K562 (cell line): ENCODE data around the gene ITIH3. TPM values are rescaled to one million over a fixed set of nuclear protein-coding genes. Genes with fewer than 3 reads are reported as not detected.

Experiments
- ATAC-seq: fragments of 200-7000 bp; cut with Tn5 transposase; 3 replicates; pipeline ENCODE4 v1.9.1; 2020; ENCODE audit warnings: moderate library complexity
- BruUV-seq: library from RNA; stranded (reverse); fragments of 400-500 nt; replicated peaks from 2 replicates; lab custom pipeline; 2021; lab: Mats Ljungman, UMichigan
- CTCF ChIA-PET: fragments of 300-600 bp; formaldehyde crosslinking; extraction: SDS; loops from one replicate; lab custom pipeline; 2021; ENCODE audit warnings: low intra/inter-chr PET ratio; lab: Yijun Ruan, JAX
- POLR2A ChIA-PET: fragments of 300-600, 350-650 bp; sonication (Branson Sonifier 250); formaldehyde crosslinking; extraction: SDS; loops from one replicate; lab custom pipeline; 2021; ENCODE audit warnings: antibody characterized with exemption, inconsistent platforms; lab: Yijun Ruan, JAX
- DNase-seq, 4 experiments: peaks; one replicate each; pipeline versions ENCODE4 v3.0.0 to v3.0.0-alpha.2; 2011 to 2018; ENCODE audit warnings: low spot score in 3 of 4, mixed read lengths in 3 of 4; ENCODE audit errors: extremely low read depth in 1 of 4
- FAIRE-seq: peaks from 2 replicates; lab custom pipeline; 2011; peaks lifted over from hg19 to GRCh38; lab: Jason Lieb, UNC
- H2AFZ ChIP-seq: 2 replicates; pipeline ENCODE4 v1.6.0; 2011; ENCODE audit warnings: low read depth, low read length, control low read depth, inconsistent platforms
- H3K27ac ChIP-seq: fragments of 200-600 bp; 3 replicates; pipeline ENCODE4 v1.8.0; 2011; ENCODE audit warnings: low read depth, mild to moderate bottlenecking, control low read depth, inconsistent platforms, low read length, moderate library complexity, mixed read lengths; ENCODE audit errors: extremely low read depth
- H3K27me3 ChIP-seq, 2 experiments: fragments of 300-600 bp in 1 of 2; 2 replicates in 1 of 2; 3 replicates in 1 of 2; pipeline versions ENCODE4 v1.6.0 to v1.8.0; 2011; ENCODE audit warnings: inconsistent platforms in 2 of 2, low read length in 2 of 2, mild to moderate bottlenecking in 1 of 2, mixed read lengths in 1 of 2, moderate library complexity in 1 of 2; ENCODE audit not compliant: control insufficient read depth in 2 of 2, insufficient read depth in 2 of 2
- H3K36me3 ChIP-seq: fragments of 300-600 bp; 3 replicates; pipeline ENCODE4 v1.8.0; 2011; ENCODE audit warnings: mild to moderate bottlenecking, low read length, inconsistent platforms; ENCODE audit not compliant: control insufficient read depth, insufficient read depth
- H3K4me1 ChIP-seq, 2 experiments: fragments of 200-600 bp in 1 of 2; replicated peaks in 1 of 2; 2 replicates in 1 of 2; 3 replicates in 1 of 2; pipeline versions ENCODE4 v1.5.1 to v1.8.0; 2011; ENCODE audit warnings: inconsistent platforms in 2 of 2, low read length in 2 of 2, mild to moderate bottlenecking in 1 of 2, mixed read lengths in 1 of 2, moderate library complexity in 1 of 2; ENCODE audit not compliant: control insufficient read depth in 2 of 2, insufficient read depth in 2 of 2
- H3K4me2 ChIP-seq: 2 replicates; pipeline ENCODE4 v1.6.1; 2011; ENCODE audit warnings: low read length, control low read depth, inconsistent platforms, mixed read lengths; ENCODE audit not compliant: insufficient read depth
- H3K4me3 ChIP-seq: fragments of 200-600 bp; sonication (generic), shearing (Covaris generic); 2 replicates; pipeline ENCODE4 v1.5.1; 2016; ENCODE audit warnings: control low read depth, inconsistent platforms
- H3K79me2 ChIP-seq: fragments of 200-600 bp; 3 replicates; pipeline ENCODE4 v1.8.0; 2011; ENCODE audit warnings: low read length, inconsistent platforms; ENCODE audit not compliant: control insufficient read depth, insufficient read depth
- H3K9ac ChIP-seq, 2 experiments: 2 replicates each; pipeline versions ENCODE4 v1.6.0 to v1.6.1; 2011; ENCODE audit warnings: low read depth in 2 of 2, low read length in 2 of 2, control low read depth in 1 of 2, inconsistent platforms in 1 of 2, mild to moderate bottlenecking in 1 of 2, mixed read lengths in 1 of 2; ENCODE audit not compliant: insufficient read depth in 1 of 2
- H3K9me1 ChIP-seq: one replicate; pipeline ENCODE4 v1.6.0; 2011; ENCODE audit warnings: inconsistent platforms, mild to moderate bottlenecking, low read length, moderate library complexity; ENCODE audit not compliant: control insufficient read depth, insufficient read depth
- H3K9me3 ChIP-seq: replicated peaks from 2 replicates; pipeline ENCODE4 v1.5.1; 2011; ENCODE audit warnings: low read depth, low read length, inconsistent platforms; ENCODE audit not compliant: control insufficient read depth, insufficient read depth
- H4K20me1 ChIP-seq: replicated peaks from 2 replicates; pipeline ENCODE4 v1.6.1; 2011; ENCODE audit warnings: low read length, inconsistent platforms, mixed read lengths; ENCODE audit not compliant: control insufficient read depth, insufficient read depth
- GATA2 ChIP-seq: sonication (generic); formaldehyde crosslinking; IDR thresholded peaks from 2 replicates; pipeline ENCODE4 v1.4.0; 2020; ENCODE audit warnings: mild to moderate bottlenecking, missing genetic modification reagents
- HLTF ChIP-seq: fragments of 450-650 bp; IDR thresholded peaks from 2 replicates; pipeline ENCODE4 v1.6.1; 2016
- KDM5B ChIP-seq: fragments of 200-600 bp; sonication (generic); IDR thresholded peaks from 2 replicates; pipeline ENCODE4 v1.6.1; 2012; ENCODE audit warnings: low read depth, mild to moderate bottlenecking, moderate library complexity, low read length, control low read depth, inconsistent platforms; ENCODE audit not compliant: insufficient replicate concordance
- MTF1 ChIP-seq: fragments of 250-450 bp; sonication (Bioruptor Pico); IDR thresholded peaks from 2 replicates; pipeline ENCODE4 v1.9.0; 2021; ENCODE audit warnings: moderate library complexity, mild to moderate bottlenecking, inconsistent platforms, borderline replicate concordance
- RBM14 ChIP-seq: fragments of 200-400 bp; formaldehyde crosslinking; IDR thresholded peaks from 2 replicates; pipeline ENCODE4 v1.6.1; 2018; ENCODE audit warnings: low read depth, mild to moderate bottlenecking, low read length, moderate library complexity, borderline replicate concordance; ENCODE audit not compliant: insufficient read depth
- ZNF134 ChIP-seq: fragments of 250-450 bp; sonication (Bioruptor Pico); conservative IDR thresholded peaks from 2 replicates; pipeline ENCODE4 v1.4.0; 2020
- ZNF274 ChIP-seq: IDR thresholded peaks from 2 replicates; pipeline ENCODE4 v1.6.1; 2011; ENCODE audit warnings: low read depth, mild to moderate bottlenecking, low read length, moderate library complexity, borderline replicate concordance
- WGBS: fragments of 100-300 bp; shearing (Covaris generic); methylation state at CpG from one replicate; pipeline ENCODE4 v1.1.6; 2016; ENCODE audit warnings: low coverage, mixed read lengths; ENCODE audit not compliant: insufficient coverage; ENCODE audit errors: missing lambda C conversion rate; 5-methylcytosine and 5-hydroxymethylcytosine counted together
- in situ Hi-C: fragments of 300-500 bp; cut with MboI; formaldehyde crosslinking; loops from 4 replicates; pipeline ENCODE4 v1.15.0; 2018; ENCODE audit warnings: inconsistent platforms, mixed read lengths
- intact Hi-C: fragments of 100-400 bp; cut with micrococcal nuclease; formaldehyde crosslinking; loops from 2 replicates; pipeline ENCODE4 v1.14.2; 2022
- polyA plus RNA-seq, 8 experiments: library from polyadenylated mRNA; depleted of rRNA in 4 of 8; stranded (reverse) in 5 of 8; unstranded in 3 of 8; fragments of >200 nt; fragmentation: Nextera tagmentation in 2 of 8; fragmentation: Illumina TruSeq in 1 of 8; extraction: Ambion mirVana in 2 of 8; extraction: Trizol in 1 of 8; gene quantifications; 2 replicates each; pipeline versions ENCODE4 v1.2.1 to v1.2.3, GENCODE V29; 2011 to 2014; ENCODE audit warnings: inconsistent platforms in 1 of 8, missing spikeins in 1 of 8
- total RNA-seq, 7 experiments: library from RNA; depleted of rRNA in 6 of 7; stranded (reverse); fragments of >200 nt in 6 of 7; fragmentation: Illumina TruSeq in 2 of 7; extraction: Trizol in 2 of 7; gene quantifications; 2 replicates each; pipeline versions ENCODE4 v1.2.1 to v1.2.3, GENCODE V29; 2011 to 2021; ENCODE audit warnings: low replicate concordance in 1 of 7
- TF ChIP-seq, protein P1 (sequence below): fragments of 450-650 bp; formaldehyde crosslinking; conservative IDR thresholded peaks from 2 replicates; pipeline ENCODE4 v1.4.0; 2022; ENCODE audit warnings: mild to moderate bottlenecking, missing genetic modification characterization

ITIH3 gene
- total and polyA plus RNA-seq, 9 of the 15 experiments (the other 6 are each of a cell fraction or from before 2014, with no cell fraction given): 0.07 to 0.35 TPM; not detected in 7

DNA sequence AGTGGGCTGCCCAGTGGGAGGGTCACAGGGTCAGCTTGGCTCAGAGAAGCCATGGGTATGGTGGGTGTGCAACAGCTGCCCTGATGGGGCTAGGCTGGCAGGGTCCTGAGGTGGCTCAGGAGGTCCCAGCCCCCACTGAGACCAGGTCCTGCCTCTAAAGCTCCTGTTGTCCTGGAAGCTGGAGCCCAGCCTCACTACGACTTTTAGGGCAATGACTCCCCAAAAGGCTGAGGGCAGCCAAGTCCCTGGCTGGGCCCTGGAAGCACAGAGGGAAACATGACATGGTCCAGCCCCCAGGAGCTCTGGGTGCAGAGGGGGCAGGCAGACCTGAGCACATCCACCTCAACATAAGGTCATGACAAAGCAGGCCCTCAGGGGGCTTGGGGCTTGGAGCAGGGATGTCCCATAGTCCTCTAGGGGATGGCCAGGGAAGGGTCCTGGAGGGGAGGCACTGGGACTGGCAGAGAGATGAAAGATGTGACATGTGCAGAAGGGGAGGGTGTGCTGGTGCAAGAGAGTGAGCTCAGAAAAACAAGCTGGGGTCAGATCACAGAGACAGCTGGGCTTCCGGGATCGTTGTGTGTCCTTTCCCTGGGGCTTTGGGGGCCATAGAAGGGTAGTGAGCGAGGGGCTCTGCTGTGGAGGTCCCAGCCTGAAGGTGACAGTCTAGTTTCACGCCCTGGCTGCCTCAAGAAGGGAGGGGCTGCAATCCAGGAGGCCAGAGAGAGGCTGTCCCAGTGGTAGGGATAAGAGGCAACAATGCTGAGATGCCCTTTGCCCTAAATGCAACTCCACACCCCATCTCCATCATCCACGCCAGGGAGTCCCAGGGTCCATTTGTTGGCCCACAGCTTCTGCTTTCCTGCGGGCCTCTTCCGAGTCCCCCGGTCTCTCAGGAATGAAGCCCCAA, 639 bp upstream of the ITIH3 start:
- no peak for ATAC-seq
- Histone ChIP-seq H3K9me3 (no peaks in the 10 kb centered on the region), H3K79me2 (no peaks in the 10 kb centered on the region), H3K27me3 (peaks cover 0 to 26% of the 10 kb centered on the region in 2 experiments; a peak in 3 of 5 replicates), H3K4me1 (peaks cover 0 to 12% of the 10 kb centered on the region in 2 experiments; a peak in 2 of 5 replicates), H3K36me3 (no peaks in the 10 kb centered on the region), H3K9me1 (no peaks in the 10 kb centered on the region), H2AFZ (no peak overlapping the region), H3K9ac (no peak overlapping the region), H3K4me3 (no peak overlapping the region), H4K20me1 (no peaks in the 10 kb centered on the region), H3K27ac (no peak overlapping the region), H3K4me2 (no peak overlapping the region)
- intact Hi-C loops (no loop called here), in situ Hi-C loops (no loop called here)
- no TSS peak for BruUV-seq
- FAIRE-seq: no peak
- CTCF ChIA-PET: no interaction called here
- TF ChIP-seq ZNF274 (no peak), RBM14 (no peak), MTF1 (CRISPR knock-in tag) (no peak), ZNF134 (no peak), KDM5B (no peak), GATA2 (CRISPR knock-in tag) (no peak), HLTF (no peak)
- TF ChIP-seq, protein P1, sequence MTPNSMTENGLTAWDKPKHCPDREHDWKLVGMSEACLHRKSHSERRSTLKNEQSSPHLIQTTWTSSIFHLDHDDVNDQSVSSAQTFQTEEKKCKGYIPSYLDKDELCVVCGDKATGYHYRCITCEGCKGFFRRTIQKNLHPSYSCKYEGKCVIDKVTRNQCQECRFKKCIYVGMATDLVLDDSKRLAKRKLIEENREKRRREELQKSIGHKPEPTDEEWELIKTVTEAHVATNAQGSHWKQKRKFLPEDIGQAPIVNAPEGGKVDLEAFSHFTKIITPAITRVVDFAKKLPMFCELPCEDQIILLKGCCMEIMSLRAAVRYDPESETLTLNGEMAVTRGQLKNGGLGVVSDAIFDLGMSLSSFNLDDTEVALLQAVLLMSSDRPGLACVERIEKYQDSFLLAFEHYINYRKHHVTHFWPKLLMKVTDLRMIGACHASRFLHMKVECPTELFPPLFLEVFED (CRISPR knock-in tag): no peak
- 39% methylated on average over 7 of the region's 9 CpGs for WGBS
- DNase-seq: no peak
- POLR2A ChIA-PET: no interaction called here
